ENCODE measurements around the gene PTPRN2.

Gene PTPRN2

GRCh38 chr7:157881048-157881771 lies 706.4 kb downstream of the PTPRN2 start:
- no peak for DNase-seq (ENCODE audit: low read depth)

GRCh38 chr7:157879391-157879790 lies 708.2 kb downstream of the PTPRN2 start:
- no peak for DNase-seq (ENCODE audit: low read depth)

GRCh38 chr7:157877298-157878090 lies 710.1 kb downstream of the PTPRN2 start:
- DNase-seq (ENCODE audit: low read depth) = no peak

- DNase-seq (ENCODE audit: low read depth) = no peak
Measured at GRCh38 chr7:157876469-157877285, 710.9 kb downstream of the PTPRN2 start.

- DNase-seq (ENCODE audit: low read depth) = peak; percentile 17
Measured at GRCh38 chr7:157875230-157876179, 712.1 kb downstream of the PTPRN2 start.

- DNase-seq (ENCODE audit: low read depth) = no peak
Measured at GRCh38 chr7:157874870-157875229, 712.8 kb downstream of the PTPRN2 start.

- no peak for DNase-seq (ENCODE audit: low read depth)
Measured at GRCh38 chr7:157874208-157874816, 713.3 kb downstream of the PTPRN2 start.

- no peak for DNase-seq (ENCODE audit: low read depth)
Measured at GRCh38 chr7:157873664-157874063, 714.0 kb downstream of the PTPRN2 start.

- no peak for DNase-seq (ENCODE audit: low read depth)
Measured at GRCh38 chr7:157873181-157873580, 714.4 kb downstream of the PTPRN2 start.

GRCh38 chr7:157872447-157872846 lies 715.2 kb downstream of the PTPRN2 start:
- DNase-seq (ENCODE audit: low read depth) = no peak

- no peak for DNase-seq (ENCODE audit: low read depth)
Measured at GRCh38 chr7:157871681-157872080, 715.9 kb downstream of the PTPRN2 start.

GRCh38 chr7:157870644-157871290 lies 716.9 kb downstream of the PTPRN2 start:
- DNase-seq (ENCODE audit: low read depth) = no peak

- no peak for DNase-seq (ENCODE audit: low read depth)
Measured at GRCh38 chr7:157869793-157870192, 717.8 kb downstream of the PTPRN2 start.

- DNase-seq (ENCODE audit: low read depth) = no peak
Measured at GRCh38 chr7:157867685-157868305, 719.8 kb downstream of the PTPRN2 start.

GRCh38 chr7:157866336-157866924 lies 721.2 kb downstream of the PTPRN2 start:
- DNase-seq (ENCODE audit: low read depth) = no peak

- DNase-seq (ENCODE audit: low read depth) = no peak
Measured at GRCh38 chr7:157865351-157866165, 722.1 kb downstream of the PTPRN2 start.

GRCh38 chr7:157864911-157865310 lies 722.7 kb downstream of the PTPRN2 start:
- DNase-seq (ENCODE audit: low read depth) = no peak

- DNase-seq (ENCODE audit: low read depth) = no peak
Measured at GRCh38 chr7:157863906-157864810, 723.5 kb downstream of the PTPRN2 start.

Measured in stimulated activated CD8-positive, alpha-beta memory T cell treated with anti-CD3 and anti-CD28 coated beads, Interleukin-15, amount 100 ng/mL, for 24 hours (primary cell).